GM12878 (cell line): ENCODE data around the gene LSM3. TPM values are rescaled to one million over a fixed set of nuclear protein-coding genes. Genes with fewer than 3 reads are reported as not detected.

Experiments used
- ATAC-seq: fragments of 200-7000 bp; cut with Tn5 transposase; 3 replicates; pipeline ENCODE4 v1.9.1; 2020; ENCODE audit warnings: mild to moderate bottlenecking, moderate library complexity
- BruUV-seq: library from RNA; stranded (reverse); fragments of 400-500 nt; replicated peaks from 2 replicates; lab custom pipeline; 2021; lab: Mats Ljungman, UMichigan
- CTCF ChIA-PET: fragments of 300-600 bp; sonication (Branson Sonifier 250); formaldehyde crosslinking; extraction: SDS; loops from one replicate; lab custom pipeline; 2021; ENCODE audit warnings: inconsistent platforms; lab: Yijun Ruan, JAX
- POLR2A ChIA-PET: fragments of 350-600 bp; formaldehyde crosslinking; extraction: SDS; loops from one replicate; lab custom pipeline; 2021; ENCODE audit warnings: inconsistent platforms; lab: Charles Lee
- RAD21 ChIA-PET: fragments of 300-600 bp; sonication (Branson Sonifier 250); formaldehyde crosslinking; loops from one replicate; lab custom pipeline; 2023; ENCODE audit warnings: antibody characterized with exemption; ENCODE audit not compliant: unreplicated experiment; lab: Charles Lee
- SMC1A ChIA-PET: fragments of 300-600 bp; sonication (Branson Sonifier 250); formaldehyde crosslinking; loops from one replicate; lab custom pipeline; 2023; ENCODE audit not compliant: unreplicated experiment, uncharacterized antibody; lab: Charles Lee
- DNase-seq: peaks from one replicate; pipeline ENCODE4 v3.0.0-alpha.2; 2011; ENCODE audit warnings: low read depth, low spot score
- FAIRE-seq: peaks from 3 replicates; lab custom pipeline; 2011; peaks lifted over from hg19 to GRCh38; lab: Jason Lieb, UNC
- H2AFZ ChIP-seq: 2 replicates; pipeline ENCODE4 v1.6.0; 2011; ENCODE audit warnings: low read depth, low read length, control low read depth; ENCODE audit not compliant: control insufficient read depth
- H3K27ac ChIP-seq: 2 replicates; pipeline ENCODE4 v1.5.1; 2011; ENCODE audit warnings: control low read depth; ENCODE audit not compliant: control insufficient read depth, insufficient read depth
- H3K27me3 ChIP-seq, 2 experiments: replicated peaks in 1 of 2; 2 replicates each; pipeline versions ENCODE4 v1.6.0 to v1.6.1; 2011; ENCODE audit warnings: low read length in 1 of 2; ENCODE audit not compliant: control insufficient read depth in 2 of 2, insufficient read depth in 2 of 2
- H3K36me3 ChIP-seq, 2 experiments: 2 replicates each; pipeline ENCODE4 v1.5.1; 2011; ENCODE audit warnings: low read length in 1 of 2; ENCODE audit not compliant: control insufficient read depth in 2 of 2, insufficient read depth in 2 of 2
- H3K4me1 ChIP-seq: 2 replicates; pipeline ENCODE4 v1.6.1; 2011; ENCODE audit warnings: mild to moderate bottlenecking, low read length, moderate library complexity, mixed read lengths; ENCODE audit not compliant: control insufficient read depth, insufficient read depth
- H3K4me2 ChIP-seq: 2 replicates; pipeline ENCODE4 v1.6.0; 2011; ENCODE audit warnings: control low read depth; ENCODE audit not compliant: control insufficient read depth, insufficient read depth
- H3K4me3 ChIP-seq: fragments of 200-600 bp; sonication (generic); 2 replicates; pipeline ENCODE4 v1.5.1; 2016
- H3K79me2 ChIP-seq: 2 replicates; pipeline ENCODE4 v1.6.0; 2011; ENCODE audit warnings: low read length; ENCODE audit not compliant: control insufficient read depth, insufficient read depth
- H3K9ac ChIP-seq: 2 replicates; pipeline ENCODE4 v1.8.0; 2011; ENCODE audit warnings: low read length, control low read depth, mixed read lengths; ENCODE audit not compliant: control insufficient read depth, insufficient read depth
- H3K9me3 ChIP-seq: replicated peaks from 3 replicates; pipeline ENCODE4 v1.5.1; 2011; ENCODE audit warnings: mild to moderate bottlenecking, low read length; ENCODE audit not compliant: control insufficient read depth, insufficient read depth
- H4K20me1 ChIP-seq: 2 replicates; pipeline ENCODE4 v1.6.0; 2011; ENCODE audit not compliant: control insufficient read depth, insufficient read depth
- ASH2L ChIP-seq: fragments of 300-600, 200-600 bp; sonication (generic); IDR thresholded peaks from 2 replicates; pipeline ENCODE4 v1.6.1; 2017; ENCODE audit warnings: low read depth, mild to moderate bottlenecking, borderline replicate concordance
- CEBPZ ChIP-seq: fragments of 150-350 bp; IDR thresholded peaks from 2 replicates; pipeline ENCODE4 v1.6.1; 2016; ENCODE audit warnings: low read depth, low read length
- EP300 ChIP-seq, 2 experiments: fragments of 150-350 bp in 1 of 2; IDR thresholded peaks; 2 replicates each; pipeline ENCODE4 v1.6.1; 2011 to 2012; ENCODE audit warnings: low read depth in 2 of 2, low read length in 2 of 2, borderline replicate concordance in 1 of 2, improper control_type of control experiment in 1 of 2, inconsistent platforms in 1 of 2; ENCODE audit not compliant: control insufficient read depth in 1 of 2
- FOS ChIP-seq: IDR thresholded peaks from 3 replicates; pipeline ENCODE4 v1.6.1; 2011; ENCODE audit warnings: borderline replicate concordance; ENCODE audit not compliant: insufficient read length; ENCODE audit errors: extremely low read depth
- JUNB ChIP-seq: IDR thresholded peaks from 2 replicates; pipeline ENCODE4 v1.6.1; 2016; ENCODE audit warnings: antibody characterized with exemption, mild to moderate bottlenecking
- KLF5 ChIP-seq: fragments of 450-650 bp; IDR thresholded peaks from 2 replicates; pipeline ENCODE4 v1.6.1; 2014; ENCODE audit warnings: mild to moderate bottlenecking; ENCODE audit not compliant: partially characterized antibody
- MYC ChIP-seq: IDR thresholded peaks from 2 replicates; pipeline ENCODE4 v1.6.1; 2011; ENCODE audit warnings: mild to moderate bottlenecking, low read length, moderate library complexity, inconsistent platforms; ENCODE audit not compliant: insufficient read depth, insufficient replicate concordance, insufficient read length, severe bottlenecking
- NBN ChIP-seq: fragments of 450-650 bp; IDR thresholded peaks from 2 replicates; pipeline ENCODE4 v1.6.1; 2016
- NFXL1 ChIP-seq: fragments of 450-650 bp; IDR thresholded peaks from 2 replicates; pipeline ENCODE4 v1.6.1; 2017; ENCODE audit warnings: antibody characterized with exemption, mild to moderate bottlenecking, borderline replicate concordance
- NR2C1 ChIP-seq: fragments of 450-650 bp; IDR thresholded peaks from 2 replicates; pipeline ENCODE4 v1.6.1; 2017; ENCODE audit warnings: antibody characterized with exemption, mild to moderate bottlenecking, moderate library complexity
- POU2F2 ChIP-seq: IDR thresholded peaks from 3 replicates; pipeline ENCODE4 v1.6.1; 2011; ENCODE audit warnings: low read depth, mild to moderate bottlenecking, low read length, borderline replicate concordance
- RELA ChIP-seq: fragments of 450-650 bp; IDR thresholded peaks from 2 replicates; pipeline ENCODE4 v1.8.0; 2014; ENCODE audit warnings: borderline replicate concordance; ENCODE audit not compliant: partially characterized antibody
- USF1 ChIP-seq: IDR thresholded peaks from 2 replicates; pipeline ENCODE4 v1.6.1; 2011; ENCODE audit warnings: borderline replicate concordance, low read depth, mild to moderate bottlenecking, moderate library complexity, mixed read lengths, low read length; ENCODE audit not compliant: insufficient read depth; ENCODE audit errors: extremely low read length
- ZNF217 ChIP-seq: fragments of 450-650 bp; IDR thresholded peaks from 2 replicates; pipeline ENCODE4 v1.6.1; 2017; ENCODE audit warnings: antibody characterized with exemption, mild to moderate bottlenecking
- WGBS: methylation state at CpG from one replicate; pipeline ENCODE4 v1.1.6; 2016; ENCODE audit warnings: low lambda C conversion rate; ENCODE audit not compliant: insufficient replicate concordance, insufficient coverage; ENCODE audit errors: missing lambda C conversion rate; 5-methylcytosine and 5-hydroxymethylcytosine counted together
- in situ Hi-C: fragments of 300-500 bp; cut with MboI; formaldehyde crosslinking; loops from 9 replicates; pipeline ENCODE4 v1.14.3; 2018; ENCODE audit warnings: mixed read lengths
- intact Hi-C: fragments of 100-400 bp; cut with micrococcal nuclease; formaldehyde crosslinking; loops from one replicate; pipeline ENCODE4 v1.14.2; 2022; ENCODE audit not compliant: unreplicated experiment
- polyA plus RNA-seq, 11 experiments: library from polyadenylated mRNA; depleted of rRNA in 4 of 11; unstranded in 6 of 11; stranded (reverse) in 5 of 11; fragments of >200 nt; fragmentation: Nextera tagmentation in 4 of 11; fragmentation: Illumina TruSeq in 1 of 11; extraction: Ambion mirVana in 4 of 11; extraction: Trizol in 1 of 11; gene quantifications; 1 replicate in 1 of 11; 2 replicates in 10 of 11; pipeline versions ENCODE4 v1.2.1 to v1.2.3, GENCODE V29; 2011 to 2016; ENCODE audit warnings: inconsistent platforms in 2 of 11, missing spikeins in 2 of 11, low read depth in 1 of 11
- total RNA-seq, 4 experiments: library from RNA; depleted of rRNA in 3 of 4; stranded (reverse); fragments of >200 nt in 3 of 4; fragmentation: Illumina TruSeq in 1 of 4; extraction: Trizol in 1 of 4; gene quantifications; 2 replicates each; pipeline versions ENCODE4 v1.2.1 to v1.2.3, GENCODE V29; 2013 to 2021
- TF ChIP-seq, protein P1 (sequence below): IDR thresholded peaks from 2 replicates; pipeline ENCODE4 v1.6.1; 2011; ENCODE audit warnings: low read depth, mild to moderate bottlenecking, low read length, moderate library complexity, borderline replicate concordance; ENCODE audit errors: extremely low read depth

The LSM3 gene
- total and polyA plus RNA-seq, 10 of the 15 experiments (the other 5 are each of a cell fraction or from before 2014, with no cell fraction given): 15.5 to 111 (median 29.1) TPM

- no peak for TF ChIP-seq MYC
- TF ChIP-seq RELA: no peak
- no peak for TF ChIP-seq ZNF217
Measured at GRCh38 chr3:14158370-14158769, 20.2 kb upstream of the LSM3 start (continued).

DNA sequence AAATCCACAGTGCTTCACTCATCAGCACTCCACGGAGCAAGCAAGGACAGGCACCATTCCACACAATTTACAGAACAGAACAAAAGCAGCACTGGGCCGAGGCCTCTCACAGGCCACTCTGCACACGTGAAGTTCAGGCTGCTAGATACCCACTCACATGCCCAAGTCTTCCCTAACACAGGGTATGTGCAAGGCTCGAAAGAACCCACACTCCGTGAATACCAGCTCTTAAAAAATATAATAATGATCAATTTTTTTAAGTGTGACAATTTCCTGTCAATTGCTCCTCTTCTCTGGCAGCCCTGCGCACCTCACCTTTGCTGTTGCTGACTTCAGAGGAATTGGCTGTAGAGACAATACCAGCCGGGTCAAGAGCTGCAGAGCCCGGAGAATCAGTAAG lies 19.2 kb upstream of the LSM3 start:
- H3K79me2 ChIP-seq: no peaks in the 10 kb centered on the region
- no peak overlapping the region for H3K4me2 ChIP-seq
- H3K9ac ChIP-seq: no peak overlapping the region
- ChIA-PET CTCF (interaction anchor here (0.7 to 1.0 kb wide), 2 partner anchors 11 to 254 kb away, joined by 3 to 4 read pairs; no protein-coding TSS in a partner anchor), POLR2A (interaction anchor here (0.9 kb wide), 1 partner anchor 19 kb away, joined by 3 read pairs; the partner anchor contains the start of genes LSM3 and XPC), RAD21 (no interaction called here), SMC1A (interaction anchor here (0.9 kb wide), 1 partner anchor 20 kb away, joined by 3 read pairs; no protein-coding TSS in a partner anchor)
- no peak overlapping the region for H3K27ac ChIP-seq
- in situ Hi-C loops (no loop called here), intact Hi-C loops (no loop called here)
- no peak overlapping the region for H3K4me3 ChIP-seq
- H4K20me1 ChIP-seq: no peaks in the 10 kb centered on the region
- BruUV-seq: no TSS peak
- H3K4me1 ChIP-seq: no peaks in the 10 kb centered on the region
- H3K9me3 ChIP-seq: peaks cover 9% of the 10 kb centered on the region; the same call in 2 of the 3 replicates
- H3K36me3 ChIP-seq: peaks cover 6 to 38% of the 10 kb centered on the region in 2 experiments
- no peak overlapping the region for H2AFZ ChIP-seq
- TF ChIP-seq JUNB: no peak
- TF ChIP-seq KLF5: no peak
- TF ChIP-seq ASH2L: no peak
- TF ChIP-seq, protein P1, sequence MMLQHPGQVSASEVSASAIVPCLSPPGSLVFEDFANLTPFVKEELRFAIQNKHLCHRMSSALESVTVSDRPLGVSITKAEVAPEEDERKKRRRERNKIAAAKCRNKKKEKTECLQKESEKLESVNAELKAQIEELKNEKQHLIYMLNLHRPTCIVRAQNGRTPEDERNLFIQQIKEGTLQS: no peak
- TF ChIP-seq NR2C1: no peak
- no peak for TF ChIP-seq FOS
- no peak for TF ChIP-seq CEBPZ
- no peak for TF ChIP-seq NFXL1
- TF ChIP-seq NBN: no peak
- TF ChIP-seq POU2F2: no peak
- TF ChIP-seq EP300 (IDR thresholded peaks at IDR 0.05; ENCODE audit: borderline replicate concordance in 1 of 2, control insufficient read depth in 1 of 2, low read depth in 2 of 2, low read length in 2 of 2): no peak
- TF ChIP-seq USF1: no peak
- 96% methylated on average over 8 of the region's 8 CpGs for WGBS
- DNase-seq: no peak
- H3K27me3 ChIP-seq: no peaks in the 10 kb centered on the region
- FAIRE-seq: no peak
- ATAC-seq: no peak
